Central memory CD8-positive, alpha-beta T cell (primary cell): ENCODE results near the gene TEF.
"Not testable (repeated sequence)": the region's sequence is repeated elsewhere in the genome, so short reads cannot be mapped to it uniquely, and the experiment has no call there.

Source experiments
- ATAC-seq: fragments of 150-1000 bp; cut with Tn5 transposase; replicated peaks from 2 replicates; pipeline ENCODE4 v1.10.0; 2022; ENCODE audit warnings: mild to moderate bottlenecking, moderate FRiP score, moderate number of reproducible peaks; ENCODE audit not compliant: poor library complexity, severe bottlenecking; ENCODE audit errors: extremely low read depth
- DNase-seq, 2 donors: peaks; one replicate each; pipeline ENCODE4 v3.0.0; 2021; ENCODE audit warnings: low spot score in 2 of 2
- H3K27ac Mint-ChIP-seq: one replicate; pipeline ENCODE4 v1.8.0; 2022; ENCODE audit warnings: low read depth, mild to moderate bottlenecking, moderate library complexity, mixed read lengths
- H3K27me3 Mint-ChIP-seq: one replicate; pipeline ENCODE4 v1.8.0; 2022; ENCODE audit warnings: mixed read lengths
- H3K36me3 Mint-ChIP-seq: one replicate; pipeline ENCODE4 v1.8.0; 2022; ENCODE audit warnings: mild to moderate bottlenecking, moderate library complexity, mixed read lengths; ENCODE audit not compliant: insufficient read depth
- H3K4me1 Mint-ChIP-seq: one replicate; pipeline ENCODE4 v1.8.0; 2022; ENCODE audit warnings: mixed read lengths
- H3K4me3 Mint-ChIP-seq: one replicate; pipeline ENCODE4 v1.8.0; 2022; ENCODE audit warnings: mild to moderate bottlenecking, moderate library complexity, mixed read lengths
- H3K9me3 Mint-ChIP-seq: one replicate; pipeline ENCODE4 v1.8.0; 2022; ENCODE audit warnings: mixed read lengths

Gene TEF

GRCh38 chr22:41401781-41402648 is 20.3 kb downstream of the TEF start:
- no peak overlapping the region for H3K27ac Mint-ChIP-seq
- H3K27me3 Mint-ChIP-seq: no peaks in the 10 kb centered on the region
- H3K4me3 Mint-ChIP-seq: no peak overlapping the region
- H3K4me1 Mint-ChIP-seq: peaks cover 6% of the 10 kb centered on the region
- no peaks in the 10 kb centered on the region for H3K9me3 Mint-ChIP-seq
- no peak for ATAC-seq
- H3K36me3 Mint-ChIP-seq: peaks cover 2% of the 10 kb centered on the region
- no peak for DNase-seq

DNA sequence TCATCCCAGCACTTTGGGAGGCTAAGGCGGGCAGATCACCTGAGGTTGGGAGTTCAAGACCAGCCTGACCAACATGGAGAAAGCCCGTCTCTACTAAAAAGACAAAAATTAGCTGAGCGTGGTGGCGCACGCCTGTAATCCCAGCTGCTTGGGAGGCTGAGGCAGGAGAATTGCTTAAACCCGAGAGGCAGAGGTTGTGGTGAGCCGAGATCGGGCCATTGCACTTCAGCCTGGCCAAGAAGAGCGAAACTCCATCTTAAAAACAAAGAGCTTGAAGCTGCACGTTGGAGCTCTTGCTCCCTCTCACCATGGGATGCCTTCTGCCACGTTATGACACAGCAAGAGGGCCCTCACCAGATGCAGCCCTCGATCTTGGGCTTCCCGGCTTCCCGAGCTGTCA is 21.1 kb downstream of the TEF start:
- H3K9me3 Mint-ChIP-seq, H3K27ac Mint-ChIP-seq, ATAC-seq, H3K36me3 Mint-ChIP-seq, DNase-seq, H3K4me1 Mint-ChIP-seq, H3K4me3 Mint-ChIP-seq, H3K27me3 Mint-ChIP-seq: not testable (repeated sequence)

GRCh38 chr22:41403532-41404318 is 22.0 kb downstream of the TEF start:
- peak overlapping the region; percentile 22 for H3K27ac Mint-ChIP-seq
- H3K27me3 Mint-ChIP-seq: no peaks in the 10 kb centered on the region
- H3K36me3 Mint-ChIP-seq: peaks cover 1% of the 10 kb centered on the region
- ATAC-seq (peak; percentile 97), DNase-seq (peak; percentile 71 to 77)
- peaks cover 6% of the 10 kb centered on the region for H3K4me1 Mint-ChIP-seq
- H3K4me3 Mint-ChIP-seq: no peak overlapping the region
- no peaks in the 10 kb centered on the region for H3K9me3 Mint-ChIP-seq

- ATAC-seq (no peak), DNase-seq (no peak)
- Mint-ChIP-seq H3K4me1 (peaks cover 6% of the 10 kb centered on the region), H3K9me3 (no peaks in the 10 kb centered on the region), H3K36me3 (no peaks in the 10 kb centered on the region), H3K27ac (no peak overlapping the region), H3K27me3 (no peaks in the 10 kb centered on the region), H3K4me3 (no peak overlapping the region)
Observed at GRCh38 chr22:41405588-41405987, 23.8 kb downstream of the TEF start.

GRCh38 chr22:41406410-41406809 is 24.7 kb downstream of the TEF start:
- no peaks in the 10 kb centered on the region for H3K36me3 Mint-ChIP-seq
- peaks cover 12% of the 10 kb centered on the region for H3K4me1 Mint-ChIP-seq
- H3K27ac Mint-ChIP-seq: no peak overlapping the region
- no peak for DNase-seq
- ATAC-seq: no peak
- no peaks in the 10 kb centered on the region for H3K27me3 Mint-ChIP-seq
- H3K4me3 Mint-ChIP-seq: no peak overlapping the region
- H3K9me3 Mint-ChIP-seq: no peaks in the 10 kb centered on the region

- no peak for DNase-seq
- Mint-ChIP-seq H3K4me1 (peaks cover 20% of the 10 kb centered on the region), H3K36me3 (no peaks in the 10 kb centered on the region)
Observed at GRCh38 chr22:41407433-41407832, 25.7 kb downstream of the TEF start.

GRCh38 chr22:41408665-41409064 is 26.9 kb downstream of the TEF start:
- DNase-seq (no peak), ATAC-seq (no peak)
- Mint-ChIP-seq H3K4me3 (no peak overlapping the region), H3K27me3 (no peaks in the 10 kb centered on the region), H3K4me1 (peaks cover 27% of the 10 kb centered on the region), H3K9me3 (no peaks in the 10 kb centered on the region), H3K36me3 (peaks cover 4% of the 10 kb centered on the region), H3K27ac (peak overlapping the region; percentile 35)

More at GRCh38 chr22:41407433-41407832, 25.7 kb downstream of the TEF start:
- H3K27me3 Mint-ChIP-seq: no peaks in the 10 kb centered on the region
- H3K4me3 Mint-ChIP-seq: no peak overlapping the region
- no peaks in the 10 kb centered on the region for H3K9me3 Mint-ChIP-seq
- no peak for ATAC-seq
- H3K27ac Mint-ChIP-seq: no peak overlapping the region

DNA sequence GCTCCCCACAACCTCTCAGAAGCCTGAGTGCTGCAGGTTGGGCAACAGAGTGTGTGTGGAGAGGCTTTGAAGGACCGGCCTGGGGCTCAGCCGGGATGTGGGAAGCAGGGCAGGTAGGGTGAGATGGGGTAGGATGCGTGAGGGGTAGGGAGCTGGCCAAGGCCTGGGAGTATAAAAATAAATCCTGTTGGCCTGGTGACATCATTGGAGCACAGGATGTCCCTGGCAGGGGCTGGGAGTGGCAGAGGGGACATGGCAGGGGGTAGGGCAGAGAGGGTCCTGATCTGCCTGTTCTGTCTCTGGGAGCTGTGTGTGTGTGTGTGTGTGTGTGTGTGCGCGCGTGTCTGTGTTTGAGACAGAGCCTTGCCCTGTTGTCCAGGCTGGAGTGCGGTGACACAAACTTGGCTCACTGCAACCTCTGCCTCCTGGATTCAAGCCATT is 28.6 kb downstream of the TEF start:
- H3K27me3 Mint-ChIP-seq: no peaks in the 10 kb centered on the region
- H3K4me3 Mint-ChIP-seq: no peak overlapping the region
- H3K36me3 Mint-ChIP-seq: peaks cover 14% of the 10 kb centered on the region
- H3K9me3 Mint-ChIP-seq: no peaks in the 10 kb centered on the region
- peak overlapping the region; percentile 97 for H3K27ac Mint-ChIP-seq
- DNase-seq: no peak
- H3K4me1 Mint-ChIP-seq: peaks cover 36% of the 10 kb centered on the region
- no peak for ATAC-seq

DNA sequence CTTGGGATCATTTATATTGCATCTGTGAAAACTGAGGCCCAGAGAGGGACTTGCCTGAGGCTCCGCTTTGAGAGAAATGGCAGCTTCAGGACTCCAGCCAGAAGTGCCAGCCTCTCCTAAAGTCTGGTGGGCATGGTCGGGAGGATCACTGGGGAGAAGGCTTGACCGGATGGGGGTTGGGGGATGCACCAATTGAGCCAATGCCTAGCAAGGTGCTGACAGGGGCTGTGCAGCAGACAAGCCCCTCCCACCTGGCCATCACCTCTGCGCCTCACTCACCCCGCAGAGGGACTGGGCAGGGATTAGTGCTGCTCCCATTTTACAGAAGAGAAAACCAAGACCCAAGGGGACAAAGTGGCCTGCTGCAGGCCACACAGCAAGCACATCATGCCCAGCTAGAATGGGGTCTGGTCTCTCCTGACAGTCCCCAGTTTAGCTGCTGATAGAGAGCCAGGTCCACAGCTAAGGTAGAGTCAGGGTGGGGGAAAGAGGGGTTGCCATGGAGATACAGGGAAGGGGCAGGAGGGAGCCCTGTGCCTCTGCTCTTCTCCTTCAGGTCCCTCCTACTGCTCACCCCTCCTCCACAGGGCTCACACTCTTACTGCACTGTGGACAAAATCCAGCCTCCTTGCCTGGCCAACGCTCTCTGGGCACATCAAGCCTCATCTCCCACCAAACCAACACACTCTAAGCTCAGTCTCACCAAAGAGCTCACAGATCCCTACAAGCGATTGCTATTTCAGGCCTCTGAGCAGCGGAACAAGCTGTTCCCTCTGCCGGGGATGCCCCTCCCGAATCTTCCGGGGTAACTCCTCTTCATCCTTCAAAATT is 29.5 kb downstream of the TEF start:
- Mint-ChIP-seq H3K4me3 (no peak overlapping the region), H3K27me3 (no peaks in the 10 kb centered on the region), H3K4me1 (peaks cover 42% of the 10 kb centered on the region), H3K27ac (peak overlapping the region; percentile 97), H3K9me3 (no peaks in the 10 kb centered on the region), H3K36me3 (peaks cover 14% of the 10 kb centered on the region)
- DNase-seq: no peak
- no peak for ATAC-seq

DNA sequence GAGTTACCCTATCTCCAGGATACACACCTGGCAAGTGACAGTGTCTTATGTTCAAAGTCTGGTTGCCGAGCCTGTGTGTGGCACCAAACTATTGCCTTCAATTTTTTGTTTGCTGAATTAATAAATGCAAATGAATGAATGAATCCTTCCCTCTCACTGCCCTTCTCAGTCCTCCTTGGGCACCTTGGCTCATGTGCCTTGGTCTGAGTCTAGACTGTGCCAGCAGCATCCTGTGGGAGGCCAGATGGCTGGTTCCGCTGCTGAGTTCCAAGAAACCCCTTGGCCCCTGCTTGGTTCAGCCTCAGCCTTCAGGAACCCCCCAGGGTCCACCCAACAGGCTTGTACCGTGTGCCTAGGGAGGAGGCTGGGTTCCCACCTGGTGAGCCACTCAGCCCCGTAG is 33.8 kb downstream of the TEF start:
- H3K27me3 Mint-ChIP-seq: no peaks in the 10 kb centered on the region
- no peaks in the 10 kb centered on the region for H3K9me3 Mint-ChIP-seq
- peaks cover 15% of the 10 kb centered on the region for H3K36me3 Mint-ChIP-seq
- ATAC-seq (no peak), DNase-seq (no peak)
- H3K4me3 Mint-ChIP-seq: peak overlapping the region; percentile 94
- H3K4me1 Mint-ChIP-seq: peaks cover 42% of the 10 kb centered on the region
- H3K27ac Mint-ChIP-seq: no peak overlapping the region

DNA sequence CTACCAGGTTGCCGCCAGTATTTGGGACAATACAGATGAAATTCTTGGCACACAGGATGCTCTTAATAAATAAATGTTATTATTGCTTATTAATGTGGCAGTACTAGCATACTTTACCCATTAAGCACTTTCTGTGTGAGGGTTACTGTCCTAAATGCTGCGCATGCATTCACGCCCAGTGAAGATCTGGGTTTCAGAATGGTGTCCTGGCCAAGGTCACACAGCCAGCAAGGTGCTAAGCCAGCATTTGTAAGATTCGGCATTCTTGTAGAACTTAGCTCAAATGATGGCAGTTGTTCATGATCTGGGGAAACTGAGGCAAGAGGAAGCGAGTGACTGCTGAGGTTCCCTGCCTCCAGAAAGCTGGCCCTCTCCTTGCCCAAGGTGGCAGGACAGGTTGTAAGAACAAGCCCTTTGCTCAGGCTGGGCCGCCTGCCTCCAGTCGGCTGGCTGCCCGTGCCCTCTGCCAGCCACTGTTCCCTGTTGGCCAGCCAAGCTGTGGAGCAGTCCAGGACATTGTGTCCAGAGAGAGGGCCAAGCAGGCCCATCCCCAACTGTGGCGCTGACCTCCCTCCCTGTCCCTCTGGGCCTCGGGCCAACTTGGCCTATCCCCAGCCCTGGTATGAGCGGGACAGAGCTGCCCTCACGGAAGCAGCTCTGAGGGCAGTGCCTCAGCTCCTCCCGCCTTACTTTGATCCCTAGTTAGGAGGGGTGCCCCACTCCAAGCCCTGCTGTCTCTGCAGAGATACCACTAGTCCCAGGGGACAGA is 36.1 kb downstream of the TEF start:
- ATAC-seq: no peak
- no peaks in the 10 kb centered on the region for H3K9me3 Mint-ChIP-seq
- H3K36me3 Mint-ChIP-seq: peaks cover 17% of the 10 kb centered on the region
- H3K27ac Mint-ChIP-seq: no peak overlapping the region
- no peak overlapping the region for H3K4me3 Mint-ChIP-seq
- H3K4me1 Mint-ChIP-seq: peaks cover 29% of the 10 kb centered on the region
- no peaks in the 10 kb centered on the region for H3K27me3 Mint-ChIP-seq
- no peak for DNase-seq

DNA sequence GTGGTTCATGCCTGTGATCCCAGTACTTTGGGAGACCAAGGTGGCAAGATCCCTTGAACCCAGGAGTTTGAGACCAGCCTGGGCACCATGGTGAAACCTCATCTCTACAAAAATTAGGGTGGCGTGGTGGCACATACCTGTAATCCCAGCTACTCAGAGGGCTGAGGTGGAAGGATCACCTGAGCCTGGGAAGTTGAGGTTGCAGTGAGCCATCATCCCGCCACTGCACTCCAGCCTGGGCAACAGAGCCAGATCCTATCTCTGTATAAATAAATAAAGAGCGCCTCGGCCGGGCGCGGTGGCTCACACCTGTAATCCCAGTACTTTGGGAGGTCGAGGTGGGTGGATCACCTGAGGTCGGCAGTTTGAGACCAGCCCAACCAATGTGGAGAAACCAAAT is 37.0 kb downstream of the TEF start:
- Mint-ChIP-seq H3K36me3 (peaks cover 19% of the 10 kb centered on the region), H3K4me3 (no peak overlapping the region), H3K27me3 (no peaks in the 10 kb centered on the region), H3K4me1 (peaks cover 23% of the 10 kb centered on the region), H3K27ac (no peak overlapping the region), H3K9me3 (no peaks in the 10 kb centered on the region)
- no peak for ATAC-seq
- no peak for DNase-seq
